ACC112 (cell line): ENCODE data around the gene CFAP299.

ENCODE experiments used
- H2AFZ ChIP-seq: fragments of 200-600 bp; sonication (generic); one replicate; pipeline ENCODE4 v1.6.0; 2017; ENCODE audit warnings: antibody characterized with exemption, low read length; ENCODE audit not compliant: unreplicated experiment
- H3K27ac ChIP-seq: fragments of 200-600 bp; sonication (generic); 2 replicates; pipeline ENCODE4 v1.5.1; 2014; ENCODE audit warnings: low read depth, mild to moderate bottlenecking, antibody characterized with exemption, low read length, moderate library complexity
- H3K27me3 ChIP-seq: fragments of 200-600 bp; sonication (generic); 2 replicates; pipeline ENCODE4 v1.6.1; 2014; ENCODE audit warnings: mild to moderate bottlenecking, antibody characterized with exemption, low read length, moderate library complexity, mixed read lengths; ENCODE audit not compliant: insufficient read depth
- H3K36me3 ChIP-seq: fragments of 200-600 bp; sonication (generic); 2 replicates; pipeline ENCODE4 v1.6.1; 2016; ENCODE audit warnings: mild to moderate bottlenecking, antibody characterized with exemption, low read length, moderate library complexity, mixed read lengths; ENCODE audit not compliant: insufficient read depth
- H3K4me1 ChIP-seq: fragments of 200-600 bp; sonication (generic); one replicate; pipeline ENCODE4 v1.6.1; 2016; ENCODE audit warnings: low read length, mixed read lengths; ENCODE audit not compliant: insufficient read depth, unreplicated experiment, control insufficient read depth
- H3K4me3 ChIP-seq: fragments of 200-600 bp; sonication (generic); 2 replicates; pipeline ENCODE4 v1.5.1; 2014; ENCODE audit warnings: mild to moderate bottlenecking, low read depth, low read length
- H3K79me2 ChIP-seq: fragments of 200-600 bp; sonication (generic); one replicate; pipeline ENCODE4 v1.6.0; 2016; ENCODE audit warnings: low read length; ENCODE audit not compliant: control insufficient read depth, unreplicated experiment, insufficient read depth

The CFAP299 gene

DNA sequence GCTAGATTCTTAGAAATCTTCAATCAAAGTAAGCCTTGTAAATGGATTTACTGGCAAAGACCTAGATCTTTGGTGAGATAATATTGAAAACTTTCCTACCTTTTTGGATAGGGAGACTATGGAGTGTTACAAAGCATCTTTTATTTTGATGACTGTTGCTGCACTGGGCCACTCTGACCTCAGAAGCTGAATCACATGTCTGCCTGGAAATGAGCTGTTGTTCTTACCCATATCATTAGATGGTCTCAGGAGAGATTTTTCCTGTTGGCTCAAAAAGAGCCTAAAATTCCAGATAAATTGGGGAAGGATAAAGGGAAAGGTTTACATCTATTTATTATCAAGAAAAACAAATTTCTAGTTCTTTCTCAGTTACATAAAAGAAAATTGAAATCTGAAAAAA lies 567.5 kb downstream of the CFAP299 start:
- H3K27ac ChIP-seq = no peak overlapping the region
- no peaks in the 10 kb centered on the region for H3K27me3 ChIP-seq
- H3K79me2 ChIP-seq = no peaks in the 10 kb centered on the region
- H3K4me1 ChIP-seq = no peaks in the 10 kb centered on the region
- no peak overlapping the region for H2AFZ ChIP-seq
- H3K36me3 ChIP-seq = no peaks in the 10 kb centered on the region
- no peak overlapping the region for H3K4me3 ChIP-seq

DNA sequence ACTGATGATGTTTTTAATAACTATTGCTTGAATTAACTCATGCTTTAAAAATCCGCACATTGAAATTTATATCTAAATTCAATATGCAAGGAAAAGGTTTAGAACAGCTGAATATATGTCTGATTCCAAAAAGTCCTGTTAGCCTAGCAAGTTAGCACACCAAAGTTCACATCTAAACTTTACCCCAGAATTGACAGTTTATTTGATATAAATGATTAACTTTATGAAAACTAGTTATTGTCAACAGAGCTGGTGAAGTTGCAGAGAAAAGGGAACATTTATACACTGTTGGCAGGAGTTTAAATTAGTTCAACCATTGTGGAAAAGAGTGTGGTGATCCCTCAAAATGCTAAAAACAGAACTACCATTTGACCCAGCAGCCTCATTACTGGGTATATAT lies 574.4 kb downstream of the CFAP299 start:
- no peaks in the 10 kb centered on the region for H3K4me1 ChIP-seq
- no peak overlapping the region for H2AFZ ChIP-seq
- no peaks in the 10 kb centered on the region for H3K79me2 ChIP-seq
- H3K36me3 ChIP-seq = no peaks in the 10 kb centered on the region
- H3K27ac ChIP-seq = no peak overlapping the region
- peaks cover 4% of the 10 kb centered on the region; the same call in 1 of the 2 replicates for H3K27me3 ChIP-seq
- H3K4me3 ChIP-seq = no peak overlapping the region

DNA sequence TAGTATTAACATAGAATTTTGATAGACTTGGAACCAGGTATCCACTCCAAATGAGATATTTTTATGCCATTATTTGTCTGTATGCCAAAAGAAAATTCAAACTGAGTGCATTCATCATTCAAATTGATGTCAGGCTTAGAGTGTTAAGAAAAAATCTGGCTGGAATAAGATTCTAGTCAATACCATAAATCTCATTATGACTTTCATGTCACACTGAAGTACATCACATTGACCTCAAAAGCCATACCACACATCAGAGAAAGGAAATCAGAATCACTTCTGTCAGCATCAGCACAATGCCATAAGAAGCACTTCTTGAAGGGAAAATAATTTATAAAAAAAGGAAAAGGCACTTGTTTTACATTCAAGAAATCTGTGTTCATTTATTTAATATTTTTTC lies 575.9 kb downstream of the CFAP299 start:
- no peaks in the 10 kb centered on the region for H3K79me2 ChIP-seq
- H3K27me3 ChIP-seq = peaks cover 4% of the 10 kb centered on the region; the same call in 1 of the 2 replicates
- H3K4me3 ChIP-seq = no peak overlapping the region
- H3K36me3 ChIP-seq = no peaks in the 10 kb centered on the region
- H3K27ac ChIP-seq = no peak overlapping the region
- H2AFZ ChIP-seq = no peak overlapping the region
- H3K4me1 ChIP-seq = no peaks in the 10 kb centered on the region

DNA sequence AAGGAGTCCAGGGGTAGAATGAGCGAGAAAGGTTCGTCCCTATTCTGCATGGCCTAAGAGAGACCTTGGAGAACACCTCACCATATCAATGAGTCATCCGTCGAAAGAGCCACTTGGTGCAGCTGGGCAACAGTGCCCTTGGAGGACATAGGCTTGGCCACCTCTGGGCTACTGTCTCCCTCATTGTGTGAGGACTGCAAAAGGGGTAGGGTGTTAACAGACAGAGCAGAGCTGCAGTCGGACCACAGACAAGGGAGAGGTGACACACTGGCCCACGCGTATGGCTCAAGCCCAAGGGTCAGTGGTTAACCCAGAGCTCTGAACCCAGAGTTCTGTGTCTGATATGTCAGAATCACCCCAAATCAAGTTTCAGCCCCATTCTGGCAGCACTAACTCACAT lies 576.8 kb downstream of the CFAP299 start:
- Histone ChIP-seq H3K36me3 (no peaks in the 10 kb centered on the region), H3K4me1 (no peaks in the 10 kb centered on the region), H3K79me2 (no peaks in the 10 kb centered on the region), H3K27me3 (peaks cover 4% of the 10 kb centered on the region; the same call in 1 of the 2 replicates), H2AFZ (no peak overlapping the region), H3K4me3 (no peak overlapping the region), H3K27ac (no peak overlapping the region)

DNA sequence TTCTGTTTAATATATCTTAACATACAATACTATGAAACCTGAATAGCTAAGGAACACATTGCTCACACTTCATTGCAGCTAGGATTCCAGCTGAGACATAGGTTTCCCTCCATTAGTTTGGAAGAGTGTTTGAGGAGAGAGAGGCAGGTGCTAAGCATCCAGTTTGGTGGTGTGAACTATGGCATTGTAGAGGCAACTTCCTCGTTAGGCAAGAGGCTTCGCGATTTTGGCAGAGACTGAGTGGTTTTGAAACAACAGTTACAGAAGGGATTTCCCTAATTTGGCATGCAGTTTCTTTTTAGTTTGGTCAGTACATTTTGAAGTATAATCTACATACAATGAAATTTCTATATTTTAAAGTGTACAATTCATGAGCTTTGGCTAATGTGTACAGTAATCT lies 577.9 kb downstream of the CFAP299 start:
- H3K4me1 ChIP-seq = peaks cover 10% of the 10 kb centered on the region
- H3K27me3 ChIP-seq = peaks cover 4% of the 10 kb centered on the region; the same call in 1 of the 2 replicates
- H3K36me3 ChIP-seq = no peaks in the 10 kb centered on the region
- H3K79me2 ChIP-seq = no peaks in the 10 kb centered on the region
- H3K4me3 ChIP-seq = no peak overlapping the region
- no peak overlapping the region for H3K27ac ChIP-seq
- no peak overlapping the region for H2AFZ ChIP-seq

DNA sequence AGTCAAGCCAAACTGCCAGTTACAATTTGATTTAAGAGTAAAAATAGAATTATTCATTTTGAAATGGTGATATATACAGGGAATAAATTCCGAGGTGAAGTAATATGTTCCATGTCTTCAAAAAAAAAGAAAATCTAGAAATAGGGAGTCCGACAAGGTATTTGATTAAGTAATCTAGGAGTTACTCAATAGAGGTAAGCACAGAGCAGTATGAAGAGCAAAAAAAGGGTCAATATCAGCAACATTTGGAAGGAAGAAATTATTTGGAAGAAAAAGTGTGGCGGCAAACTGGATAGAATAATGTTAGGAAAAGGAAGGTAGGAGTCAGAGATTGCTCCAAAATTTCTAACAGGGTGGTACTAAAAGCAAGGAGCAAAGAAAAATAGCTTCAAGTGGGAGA lies 581.2 kb downstream of the CFAP299 start:
- Histone ChIP-seq H2AFZ (no peak overlapping the region), H3K27me3 (peaks cover 4% of the 10 kb centered on the region; the same call in 1 of the 2 replicates), H3K36me3 (no peaks in the 10 kb centered on the region), H3K27ac (no peak overlapping the region), H3K79me2 (no peaks in the 10 kb centered on the region), H3K4me1 (peaks cover 10% of the 10 kb centered on the region), H3K4me3 (no peak overlapping the region)

DNA sequence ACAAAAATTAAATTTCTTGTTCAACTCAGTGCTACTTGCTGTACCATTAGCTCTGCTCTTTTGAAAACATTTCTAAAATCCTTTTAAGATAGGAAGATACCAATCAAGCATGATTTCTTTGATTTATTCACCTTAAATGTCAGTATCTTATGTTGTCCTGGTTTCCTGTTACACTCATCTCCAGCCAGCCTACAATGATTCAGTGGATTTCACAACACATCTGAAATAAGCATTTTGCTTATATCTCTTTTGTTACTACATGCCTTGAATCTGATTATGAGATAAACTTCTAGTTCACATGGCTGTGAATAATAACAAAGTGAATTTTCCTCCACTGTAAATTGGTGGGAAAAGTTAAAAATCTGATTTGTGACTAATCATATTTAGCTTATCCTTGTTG lies 582.5 kb downstream of the CFAP299 start:
- Histone ChIP-seq H3K27me3 (peaks cover 4% of the 10 kb centered on the region; the same call in 1 of the 2 replicates), H3K36me3 (no peaks in the 10 kb centered on the region), H3K79me2 (no peaks in the 10 kb centered on the region), H3K4me1 (peaks cover 10% of the 10 kb centered on the region), H2AFZ (no peak overlapping the region), H3K4me3 (no peak overlapping the region), H3K27ac (no peak overlapping the region)

GRCh38 chr4:80921441-80921840 lies 585.9 kb downstream of the CFAP299 start:
- Histone ChIP-seq H3K4me3 (no peak overlapping the region), H3K27me3 (no peaks in the 10 kb centered on the region), H2AFZ (no peak overlapping the region), H3K79me2 (no peaks in the 10 kb centered on the region), H3K36me3 (no peaks in the 10 kb centered on the region), H3K4me1 (peaks cover 15% of the 10 kb centered on the region), H3K27ac (no peak overlapping the region)

DNA sequence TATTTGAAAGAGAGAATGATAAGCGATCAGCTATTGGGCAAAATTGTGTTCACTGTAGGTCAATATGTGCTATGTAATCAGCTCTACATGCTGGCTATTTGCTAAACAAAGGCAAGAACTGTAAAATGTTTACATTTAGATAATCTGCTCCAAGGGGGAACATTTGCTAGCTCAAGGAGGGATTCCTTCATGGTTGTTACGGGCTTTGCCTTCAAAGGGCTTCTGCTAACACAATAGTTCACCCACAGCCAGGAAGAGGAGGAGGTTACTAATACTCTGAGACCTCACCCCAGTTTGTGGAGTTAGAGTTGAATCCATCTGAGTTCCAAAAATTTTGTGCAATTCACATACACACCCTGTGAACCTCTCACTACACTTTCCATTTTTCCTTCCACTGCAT lies 587.4 kb downstream of the CFAP299 start:
- H3K27ac ChIP-seq = no peak overlapping the region

GRCh38 chr4:80925293-80925692 lies 589.8 kb downstream of the CFAP299 start:
- no peak overlapping the region for H2AFZ ChIP-seq
- no peaks in the 10 kb centered on the region for H3K36me3 ChIP-seq
- no peaks in the 10 kb centered on the region for H3K27me3 ChIP-seq
- H3K27ac ChIP-seq = no peak overlapping the region
- no peak overlapping the region for H3K4me3 ChIP-seq
- H3K4me1 ChIP-seq = peaks cover 10% of the 10 kb centered on the region
- H3K79me2 ChIP-seq = no peaks in the 10 kb centered on the region

More for the DNA sequence above, 587.4 kb downstream of the CFAP299 start:
- Histone ChIP-seq H2AFZ (no peak overlapping the region), H3K27me3 (no peaks in the 10 kb centered on the region), H3K79me2 (no peaks in the 10 kb centered on the region), H3K36me3 (no peaks in the 10 kb centered on the region), H3K4me1 (peaks cover 15% of the 10 kb centered on the region), H3K4me3 (no peak overlapping the region)

- Histone ChIP-seq H3K27ac (no peak overlapping the region), H3K4me3 (peak overlapping the region; percentile 21; the same call in 1 of the 2 replicates), H3K27me3 (no peaks in the 10 kb centered on the region), H3K79me2 (no peaks in the 10 kb centered on the region), H3K4me1 (peaks cover 10% of the 10 kb centered on the region), H3K36me3 (no peaks in the 10 kb centered on the region), H2AFZ (peak overlapping the region; percentile 40)
These were observed 590.9 kb downstream of the CFAP299 start for GRCh38 chr4:80926446-80926845.
